IPS-15b (cell line): ENCODE results near the gene PRDM16.
A peak's percentile ranks its signal among the peaks of the same experiment; 100 is the strongest.

Source experiments
- H3K27me3 ChIP-seq: one replicate; pipeline ENCODE4 v1.6.1; 2013; ENCODE audit warnings: low read length; ENCODE audit not compliant: control insufficient read depth, insufficient read depth
- H3K36me3 ChIP-seq: one replicate; pipeline ENCODE4 v1.6.1; 2013; ENCODE audit warnings: low read length; ENCODE audit not compliant: control insufficient read depth, insufficient read depth
- H3K4me1 ChIP-seq: one replicate; pipeline ENCODE4 v1.6.1; 2013; ENCODE audit warnings: mild to moderate bottlenecking, low read length; ENCODE audit not compliant: control insufficient read depth, insufficient read depth
- H3K4me3 ChIP-seq: one replicate; pipeline ENCODE4 v1.5.1; 2013; ENCODE audit warnings: low read depth, low read length
- H3K9ac ChIP-seq: one replicate; pipeline ENCODE4 v1.6.1; 2013; ENCODE audit warnings: low read depth, mild to moderate bottlenecking, low read length
- H3K9me3 ChIP-seq: one replicate; pipeline ENCODE4 v1.6.1; 2013; ENCODE audit warnings: mild to moderate bottlenecking, low read length; ENCODE audit not compliant: control insufficient read depth, insufficient read depth

The PRDM16 gene

DNA sequence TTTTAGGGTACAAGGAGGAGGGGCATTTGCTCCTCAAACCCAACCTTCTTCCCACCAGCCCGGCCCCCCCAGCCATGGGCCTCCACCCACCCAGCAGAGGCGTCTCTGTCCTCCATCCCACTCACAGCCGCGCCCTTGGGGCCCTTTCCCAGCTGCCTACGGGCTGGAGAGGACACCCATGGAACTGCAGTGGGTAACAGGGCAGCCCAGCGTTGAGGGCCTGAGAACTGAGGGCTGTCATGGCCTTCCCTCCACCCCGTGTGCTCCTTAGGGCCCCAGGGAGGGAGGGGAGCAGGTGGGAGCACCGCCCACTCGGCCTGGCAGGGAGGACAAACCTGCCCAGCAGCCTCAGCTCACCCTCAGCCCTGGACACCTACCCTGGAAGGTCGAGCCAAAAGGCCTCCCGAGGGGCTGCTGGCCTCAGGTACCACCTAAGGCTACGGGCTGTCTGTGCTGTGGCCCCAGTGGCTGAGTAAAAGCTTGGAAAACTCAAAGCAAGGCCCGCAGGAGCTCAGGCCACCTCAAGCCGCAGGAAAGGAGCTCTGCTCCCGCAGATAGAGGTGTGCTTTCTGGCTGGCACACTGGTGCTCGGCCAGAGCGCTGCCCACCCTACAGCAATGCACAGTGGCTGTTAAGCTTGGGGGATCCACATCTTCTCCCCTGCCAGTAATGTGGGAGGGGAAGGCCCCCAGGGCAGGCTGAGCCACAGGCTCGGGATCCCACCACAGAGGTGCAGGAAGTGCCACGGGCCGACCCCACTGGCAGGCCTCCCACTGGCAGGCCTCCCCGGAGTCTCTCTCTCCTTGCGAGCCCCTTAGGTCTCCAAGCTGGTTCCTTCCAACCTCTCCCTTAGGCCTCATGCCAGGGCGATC is 383.2 kb downstream of the PRDM16 start:
- no peak overlapping the region for H3K4me3 ChIP-seq
- no peaks in the 10 kb centered on the region for H3K36me3 ChIP-seq
- H3K9me3 ChIP-seq: no peaks in the 10 kb centered on the region
- H3K27me3 ChIP-seq: no peaks in the 10 kb centered on the region
- peaks cover 12% of the 10 kb centered on the region for H3K4me1 ChIP-seq
- H3K9ac ChIP-seq: peak overlapping the region; percentile 60

DNA sequence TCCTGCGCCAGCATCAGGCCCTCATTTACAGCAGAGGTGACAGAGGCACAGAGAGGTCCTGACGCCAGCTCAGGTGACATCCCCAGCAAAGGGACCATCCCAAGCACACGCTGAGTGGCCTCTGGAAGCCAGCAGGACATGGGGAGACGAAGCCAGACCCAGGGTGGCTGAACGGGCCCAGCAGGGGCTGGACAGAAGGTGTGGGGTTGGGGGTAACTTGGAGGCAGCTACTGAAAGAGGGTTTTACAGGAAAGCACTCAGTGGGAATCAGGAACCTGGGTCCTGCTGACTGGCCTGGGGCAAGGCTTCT is 383.8 kb downstream of the PRDM16 start:
- H3K9me3 ChIP-seq: no peaks in the 10 kb centered on the region
- H3K4me3 ChIP-seq: no peak overlapping the region
- peaks cover 12% of the 10 kb centered on the region for H3K4me1 ChIP-seq
- no peaks in the 10 kb centered on the region for H3K27me3 ChIP-seq
- H3K9ac ChIP-seq: peak overlapping the region; percentile 60
- no peaks in the 10 kb centered on the region for H3K36me3 ChIP-seq

DNA sequence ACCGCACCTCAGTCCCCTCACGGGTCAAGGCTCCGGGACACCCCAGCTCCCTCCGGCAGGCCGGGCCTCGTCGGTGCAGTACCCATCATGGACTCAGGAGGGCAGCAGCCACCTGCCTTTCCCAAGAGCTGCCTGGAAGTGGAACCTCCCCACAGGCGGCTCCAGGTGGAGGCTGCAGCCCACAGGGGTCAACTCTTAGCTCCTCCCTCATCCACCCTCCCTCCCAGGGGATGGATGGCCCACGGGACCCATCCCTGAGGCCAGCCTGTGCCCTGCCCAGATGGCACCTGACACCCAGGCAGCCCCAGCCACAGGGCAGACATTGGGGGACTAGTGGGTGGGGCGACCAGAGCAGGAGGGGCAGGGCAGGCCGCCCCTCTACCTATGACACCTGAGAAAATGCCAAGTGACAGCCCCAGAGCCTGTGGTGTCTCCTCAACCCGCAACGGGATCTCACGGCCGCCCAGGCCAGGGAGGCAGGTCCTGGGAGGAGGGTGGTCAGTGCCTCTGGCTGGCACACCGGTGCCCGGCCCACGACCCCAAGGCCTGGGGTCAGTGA is 384.3 kb downstream of the PRDM16 start:
- Histone ChIP-seq H3K4me1 (peaks cover 12% of the 10 kb centered on the region), H3K36me3 (no peaks in the 10 kb centered on the region), H3K9ac (peak overlapping the region; percentile 85), H3K9me3 (no peaks in the 10 kb centered on the region), H3K4me3 (peak overlapping the region; percentile 45), H3K27me3 (no peaks in the 10 kb centered on the region)

DNA sequence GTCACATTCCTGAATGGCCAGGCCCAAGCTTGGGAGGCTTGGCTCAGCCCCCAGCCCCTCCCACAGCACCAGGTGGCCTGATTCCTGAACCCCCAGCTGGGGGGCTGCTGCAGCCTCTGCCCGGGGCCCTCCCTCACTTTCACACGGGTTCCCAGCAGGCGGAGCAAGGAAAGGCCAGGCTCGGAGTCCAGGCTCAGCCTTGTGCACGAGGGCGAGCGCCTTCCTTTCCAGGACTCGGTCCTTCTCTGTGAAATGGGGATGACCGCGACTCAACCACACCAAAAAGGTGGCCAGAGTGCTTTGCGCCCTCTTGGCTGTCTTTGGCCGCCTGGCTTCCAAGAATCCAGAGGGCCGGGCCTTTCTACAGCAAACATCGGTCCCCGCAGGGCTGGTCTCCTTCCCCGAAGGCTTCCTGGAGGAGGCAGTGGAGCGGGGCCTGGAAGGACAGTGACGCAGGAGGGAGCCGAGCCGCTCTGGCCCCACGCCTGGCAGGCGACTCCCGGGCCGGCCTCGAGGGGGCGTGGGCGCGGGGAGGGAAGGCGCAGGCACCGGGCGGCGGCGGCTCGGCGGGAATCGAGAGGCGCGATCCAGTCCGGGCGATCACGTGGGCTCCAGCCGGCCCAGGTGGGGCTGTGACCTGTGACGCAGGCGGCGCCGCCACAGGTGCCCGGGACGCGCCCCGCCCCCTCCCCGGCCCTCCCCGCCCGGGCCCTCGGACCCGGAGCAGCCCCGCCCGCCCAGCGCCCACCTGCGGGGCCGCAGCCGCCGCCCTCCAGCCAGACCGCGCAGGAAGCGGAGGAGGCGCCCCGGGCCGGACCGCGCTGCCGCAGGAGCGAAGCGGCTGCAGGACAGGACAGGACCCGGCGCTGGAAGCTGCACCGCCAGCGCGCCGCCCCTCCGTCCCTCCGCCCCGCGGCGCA is 385.1 kb downstream of the PRDM16 start, which contains the start of gene ARHGEF16:
Gene ARHGEF16 (plus strand): TSS at position 775 of the 920 bp plus-strand sequence. CDS start 8,420 bp downstream, outside the sequence.
- H3K27me3 ChIP-seq: no peaks in the 10 kb centered on the region
- no peaks in the 10 kb centered on the region for H3K36me3 ChIP-seq
- H3K9me3 ChIP-seq: no peaks in the 10 kb centered on the region
- H3K4me1 ChIP-seq: peaks cover 12% of the 10 kb centered on the region
- peak within 1 kb of the TSS; percentile 85 for H3K9ac ChIP-seq
- H3K4me3 ChIP-seq: peak within 1 kb of the TSS; percentile 60

DNA sequence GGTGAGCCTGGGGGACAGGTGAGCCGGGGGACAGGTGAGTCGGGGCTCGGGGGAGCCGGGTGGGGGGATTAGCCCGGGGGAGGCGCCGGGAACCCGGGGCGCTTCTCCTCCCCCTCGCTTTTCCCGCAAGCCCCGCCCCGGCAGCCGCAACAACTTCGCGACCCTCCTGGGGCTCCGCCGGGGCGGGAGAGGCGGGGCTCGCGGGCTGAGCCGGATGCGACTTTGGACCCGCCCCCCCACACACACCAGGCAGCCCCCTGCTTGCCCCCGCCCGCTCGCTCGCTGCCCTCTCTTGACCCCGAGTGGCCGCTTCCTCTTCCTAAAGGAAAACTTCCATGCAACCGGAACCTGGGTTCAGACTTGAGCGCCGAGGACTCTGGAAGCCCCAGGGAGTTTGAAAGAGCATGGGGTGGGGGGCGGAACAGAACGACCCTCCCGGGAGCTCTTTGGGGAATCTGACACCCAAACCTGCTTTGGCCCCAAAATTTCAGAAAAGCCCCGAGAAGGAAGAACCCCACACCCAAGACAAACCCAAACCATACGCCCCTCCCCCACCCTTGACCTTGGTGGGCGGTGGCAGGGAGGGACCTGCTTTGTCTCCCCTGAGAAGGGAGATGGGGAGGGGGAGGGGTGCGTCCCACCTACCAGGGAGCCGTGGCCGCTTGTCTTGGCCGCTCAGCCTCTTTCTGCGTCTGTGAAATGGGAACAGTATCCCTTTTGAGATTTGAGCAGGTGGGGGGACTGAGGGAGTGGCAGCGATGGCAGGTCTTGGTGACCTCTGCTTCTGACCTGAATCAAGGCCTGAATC is 386.0 kb downstream of the PRDM16 start:
- H3K9ac ChIP-seq: peak overlapping the region; percentile 81
- peak overlapping the region; percentile 60 for H3K4me3 ChIP-seq
- no peaks in the 10 kb centered on the region for H3K9me3 ChIP-seq
- no peaks in the 10 kb centered on the region for H3K36me3 ChIP-seq
- H3K4me1 ChIP-seq: peaks cover 12% of the 10 kb centered on the region
- no peaks in the 10 kb centered on the region for H3K27me3 ChIP-seq

DNA sequence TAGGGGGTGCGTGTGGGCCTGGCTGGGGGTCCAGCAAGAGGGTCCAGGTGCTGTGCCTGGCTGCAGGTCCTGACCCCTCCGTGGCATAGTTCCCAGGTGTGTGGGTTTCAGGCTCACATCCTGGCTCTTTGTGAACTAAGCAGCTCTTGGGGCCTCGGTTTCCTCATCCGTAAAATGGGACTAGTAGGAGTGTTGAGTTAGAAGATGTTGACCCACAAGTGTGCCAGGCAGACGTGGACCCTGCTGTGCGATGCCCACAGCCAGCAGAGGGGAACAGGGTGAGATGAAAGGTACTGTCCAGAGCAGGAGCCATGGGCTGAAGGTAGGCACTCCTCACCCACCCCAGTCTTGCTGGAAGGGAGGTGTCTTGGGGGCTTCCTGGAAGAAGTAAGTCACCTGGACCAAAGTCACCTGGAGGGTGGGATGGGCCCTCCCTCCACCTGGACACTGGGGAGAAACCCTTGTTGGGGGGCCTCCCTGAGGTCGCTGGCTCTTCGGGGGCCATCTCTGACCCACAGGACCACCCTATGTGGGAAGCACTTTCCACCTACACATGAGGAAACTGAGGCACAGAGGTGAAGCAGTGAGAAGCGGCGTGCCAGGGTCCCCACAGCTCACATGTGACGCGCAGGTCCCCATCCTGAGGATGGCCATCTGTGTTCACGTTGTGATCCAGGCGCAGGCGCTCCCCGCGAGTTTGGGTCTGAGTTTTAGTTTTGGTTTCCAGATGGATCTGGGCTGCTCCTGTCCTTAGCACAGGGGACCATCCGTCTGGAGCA is 386.9 kb downstream of the PRDM16 start:
- Histone ChIP-seq H3K36me3 (no peaks in the 10 kb centered on the region), H3K4me3 (peak overlapping the region; percentile 60), H3K27me3 (no peaks in the 10 kb centered on the region), H3K4me1 (peaks cover 12% of the 10 kb centered on the region), H3K9ac (peak overlapping the region; percentile 81), H3K9me3 (no peaks in the 10 kb centered on the region)

DNA sequence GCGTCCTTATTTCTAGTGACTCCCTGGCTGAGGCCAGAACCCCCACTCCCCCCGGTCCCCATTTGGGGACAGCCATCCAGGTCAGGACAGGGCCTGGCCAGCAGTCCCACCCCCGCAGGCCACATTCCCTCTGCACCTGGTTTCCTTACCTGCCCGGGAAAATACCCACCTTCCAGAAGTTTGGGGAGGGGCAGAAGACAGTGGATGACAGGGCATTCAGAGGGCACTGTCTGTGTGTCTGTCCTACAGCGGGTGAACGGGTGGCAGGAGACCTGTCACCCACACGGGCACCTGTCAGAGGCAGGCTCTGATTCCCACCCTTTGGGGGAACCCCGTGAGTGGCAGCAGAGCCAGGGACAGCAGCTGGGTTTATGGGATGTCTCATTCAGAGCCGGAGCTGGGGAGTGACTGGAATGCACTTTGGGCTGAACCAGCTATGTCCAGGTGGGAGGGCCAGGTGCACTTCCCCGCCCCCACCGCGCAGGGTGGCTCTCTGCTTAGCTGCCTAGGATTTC is 387.5 kb downstream of the PRDM16 start:
- Histone ChIP-seq H3K4me3 (no peak overlapping the region), H3K9me3 (no peaks in the 10 kb centered on the region), H3K4me1 (peaks cover 12% of the 10 kb centered on the region), H3K36me3 (peaks cover 3% of the 10 kb centered on the region), H3K9ac (no peak overlapping the region), H3K27me3 (no peaks in the 10 kb centered on the region)

DNA sequence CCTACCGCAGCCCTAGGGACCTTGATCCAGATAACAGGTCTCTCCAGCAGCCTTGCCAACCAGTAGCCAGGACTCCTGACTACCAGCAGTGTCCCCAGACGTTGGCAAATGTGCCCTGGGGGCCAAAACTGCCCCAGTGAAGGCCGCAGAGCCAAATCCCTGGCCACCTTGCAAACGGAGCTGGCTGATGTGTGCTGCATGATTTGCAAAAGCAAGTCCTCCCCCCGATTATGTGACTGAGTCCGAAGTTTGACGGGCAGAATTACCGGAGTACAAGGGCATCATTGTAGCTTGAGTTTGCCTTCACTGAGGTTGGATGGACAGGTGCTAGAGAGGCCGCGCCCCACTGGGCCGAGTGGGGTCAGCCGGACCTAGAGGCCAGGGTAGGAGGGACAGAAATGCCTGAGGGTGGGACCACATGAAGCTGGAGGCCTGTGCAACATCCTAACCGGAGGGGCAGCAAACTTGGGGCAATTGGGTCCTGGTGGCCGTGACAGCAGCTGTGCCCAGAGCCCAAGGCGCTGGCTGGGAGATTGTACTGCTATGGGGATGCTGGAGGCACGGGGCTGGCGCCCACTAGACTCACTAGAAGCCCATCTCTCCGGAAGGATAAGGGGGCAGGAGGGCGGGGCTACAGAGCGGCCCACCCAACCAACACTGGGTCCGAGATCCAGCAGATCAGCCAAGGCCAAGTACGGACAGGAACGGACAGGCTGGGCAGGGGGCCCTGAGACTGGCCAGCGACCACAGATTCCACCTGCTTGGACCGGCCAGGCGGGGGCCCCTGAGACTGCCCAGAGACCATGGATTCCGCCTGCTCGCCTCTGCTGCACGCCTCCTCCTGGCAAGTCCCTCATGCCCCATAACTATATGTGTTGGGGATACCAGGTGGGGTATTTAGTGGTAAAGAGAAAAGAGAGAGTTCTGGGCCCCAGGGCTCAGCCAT is 388.2 kb downstream of the PRDM16 start:
- H3K4me1 ChIP-seq: peaks cover 12% of the 10 kb centered on the region
- H3K36me3 ChIP-seq: peaks cover 3% of the 10 kb centered on the region
- H3K9me3 ChIP-seq: no peaks in the 10 kb centered on the region
- no peak overlapping the region for H3K9ac ChIP-seq
- no peak overlapping the region for H3K4me3 ChIP-seq
- H3K27me3 ChIP-seq: no peaks in the 10 kb centered on the region

DNA sequence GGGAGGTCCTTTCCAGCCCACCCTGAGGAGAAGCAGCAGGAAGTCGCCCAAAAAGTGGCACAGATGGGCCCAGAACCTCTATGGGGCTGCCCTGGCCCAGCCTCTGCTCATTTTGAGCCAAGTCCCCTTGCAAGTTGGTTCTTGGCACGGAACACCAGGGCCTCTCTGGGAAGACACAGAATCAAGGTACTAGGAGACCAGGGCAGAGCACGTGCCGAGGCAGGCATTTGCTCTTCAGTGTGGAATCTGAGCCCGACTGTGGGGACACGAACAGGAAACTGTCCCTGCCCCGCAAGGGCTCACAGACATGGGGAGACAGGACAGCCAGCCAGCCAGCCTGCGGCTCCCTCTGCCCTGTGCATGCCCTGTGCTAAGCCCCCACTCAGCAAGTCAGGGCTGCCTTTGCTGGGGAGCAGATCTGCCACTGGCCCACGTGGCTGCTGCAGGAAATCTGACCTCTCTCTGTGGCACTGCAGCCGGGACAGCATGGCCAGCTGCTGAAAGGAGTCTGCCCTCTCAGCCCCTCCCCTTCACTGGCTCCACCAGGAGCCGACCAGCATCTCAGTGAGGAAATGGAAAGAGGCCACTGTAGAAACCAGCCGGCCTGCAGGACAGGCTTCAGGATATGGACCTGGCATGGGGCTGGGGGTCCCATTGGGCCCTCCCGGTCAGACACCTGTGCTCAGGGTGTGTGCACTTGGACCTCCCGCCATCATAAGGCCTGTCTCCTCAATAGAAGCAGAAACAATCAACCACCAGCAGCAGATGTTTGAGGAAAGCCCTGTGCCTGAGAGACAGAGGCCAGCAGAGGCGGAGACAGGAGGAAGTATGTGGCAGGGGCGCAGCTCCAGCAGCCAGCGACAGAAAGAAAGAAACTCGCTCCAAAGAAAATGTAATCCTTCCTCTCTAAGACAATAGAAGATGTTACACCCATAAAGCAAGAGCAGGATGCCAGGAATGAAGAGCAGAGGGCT is 389.2 kb downstream of the PRDM16 start:
- H3K4me1 ChIP-seq: peaks cover 12% of the 10 kb centered on the region
- H3K9ac ChIP-seq: no peak overlapping the region
- no peaks in the 10 kb centered on the region for H3K27me3 ChIP-seq

More for the DNA sequence above, 389.2 kb downstream of the PRDM16 start:
- H3K36me3 ChIP-seq: peaks cover 3% of the 10 kb centered on the region
- H3K9me3 ChIP-seq: no peaks in the 10 kb centered on the region
- H3K4me3 ChIP-seq: no peak overlapping the region
